SK-N-SH (cell line): ENCODE measurements around the gene AP3S1. TPM values are rescaled to one million over a fixed set of nuclear protein-coding genes. Genes with fewer than 3 reads are reported as not detected.

Source experiments
- CTCF ChIA-PET: fragments of 300-600, 350-600 bp; formaldehyde crosslinking; extraction: SDS; loops from one replicate; lab custom pipeline; 2021; lab: Yijun Ruan, JAX
- POLR2A ChIA-PET: fragments of 350-600 bp; sonication (Branson Sonifier 250); formaldehyde crosslinking; extraction: SDS; loops from one replicate; lab custom pipeline; 2020; ENCODE audit warnings: antibody characterized with exemption, inconsistent platforms; lab: Yijun Ruan, JAX
- DNase-seq: peaks from one replicate; pipeline ENCODE4 v3.0.0; 2012
- H2AFZ ChIP-seq: fragments of 200-600 bp; sonication (generic); 2 replicates; pipeline ENCODE4 v1.8.1; 2016; ENCODE audit warnings: antibody characterized with exemption, mild to moderate bottlenecking, low read depth
- H3F3A ChIP-seq: fragments of 200-600 bp; sonication (generic); replicated peaks from 2 replicates; pipeline ENCODE3; 2016; ENCODE audit warnings: antibody characterized with exemption, mild to moderate bottlenecking; ENCODE audit not compliant: insufficient read depth
- H3K27ac ChIP-seq, 2 experiments: fragments of 200-500 bp in 1 of 2; fragments of 200-600 bp in 1 of 2; sonication (Bioruptor generic) in 1 of 2; sonication (generic), shearing (Covaris generic) in 1 of 2; 2 replicates each; pipeline versions ENCODE4 v1.5.1 to v1.6.1; 2014 to 2016; ENCODE audit warnings: low read depth in 2 of 2, inconsistent platforms in 1 of 2, low read length in 1 of 2, mild to moderate bottlenecking in 1 of 2, mixed read lengths in 1 of 2
- H3K27me3 ChIP-seq: fragments of 200-600 bp; sonication (generic), shearing (Covaris generic); 2 replicates; pipeline ENCODE4 v1.6.1; 2016; ENCODE audit warnings: mixed run types; ENCODE audit not compliant: insufficient read depth
- H3K36me3 ChIP-seq, 2 experiments: fragments of 200-500 bp in 1 of 2; fragments of 200-600 bp in 1 of 2; sonication (Bioruptor generic) in 1 of 2; sonication (generic) in 1 of 2; replicated peaks in 1 of 2; 2 replicates each; pipeline versions ENCODE3 to v1.5.1; 2014 to 2016; ENCODE audit warnings: low read length in 1 of 2, mild to moderate bottlenecking in 1 of 2; ENCODE audit not compliant: insufficient read depth in 2 of 2, control insufficient read depth in 1 of 2
- H3K4me1 ChIP-seq, 2 experiments: fragments of 200-500 bp in 1 of 2; fragments of 200-600 bp in 1 of 2; sonication (Bioruptor generic) in 1 of 2; sonication (generic), shearing (Covaris generic) in 1 of 2; 2 replicates each; pipeline versions ENCODE4 v1.5.1 to v1.6.1; 2014 to 2016; ENCODE audit warnings: low read depth in 1 of 2, low read length in 1 of 2, mixed run types in 1 of 2; ENCODE audit not compliant: insufficient read depth in 2 of 2, control insufficient read depth in 1 of 2
- H3K4me2 ChIP-seq: fragments of 200-600 bp; sonication (generic), shearing (Covaris generic); 2 replicates; pipeline ENCODE4 v1.6.1; 2017; ENCODE audit warnings: mixed run types
- H3K4me3 ChIP-seq, 2 experiments: fragments of 200-500 bp in 1 of 2; fragments of 200-600 bp in 1 of 2; sonication (Bioruptor generic) in 1 of 2; sonication (generic), shearing (Covaris generic) in 1 of 2; 2 replicates each; pipeline versions ENCODE4 v1.5.1 to v1.8.1; 2014 to 2016; ENCODE audit warnings: low read depth in 2 of 2, inconsistent platforms in 1 of 2, low read length in 1 of 2, mild to moderate bottlenecking in 1 of 2, mixed read lengths in 1 of 2, moderate library complexity in 1 of 2
- H3K79me2 ChIP-seq: fragments of 200-600 bp; sonication (generic); 2 replicates; pipeline ENCODE4 v1.8.1; 2017; ENCODE audit warnings: mild to moderate bottlenecking; ENCODE audit not compliant: insufficient read depth
- H3K9ac ChIP-seq: fragments of 200-600 bp; sonication (generic); 2 replicates; pipeline ENCODE4 v1.6.1; 2017; ENCODE audit warnings: mixed run types
- H3K9me2 ChIP-seq: fragments of 200-600 bp; sonication (generic); 2 replicates; pipeline ENCODE4 v1.6.1; 2017; ENCODE audit warnings: mixed run types
- H3K9me3 ChIP-seq: fragments of 200-600 bp; sonication (generic); 2 replicates; pipeline ENCODE4 v1.6.1; 2017; ENCODE audit warnings: mixed run types, mild to moderate bottlenecking, moderate library complexity
- H4K20me1 ChIP-seq: fragments of 200-600 bp; sonication (generic); 2 replicates; pipeline ENCODE4 v1.6.1; 2017; ENCODE audit warnings: mild to moderate bottlenecking, mixed run types; ENCODE audit not compliant: insufficient read depth
- CHD2 ChIP-seq: fragments of 150-350 bp; IDR thresholded peaks from 2 replicates; pipeline ENCODE4 v1.6.1; 2018; ENCODE audit warnings: low read length; ENCODE audit not compliant: partially characterized antibody
- CTCF ChIP-seq: fragments of 200-600 bp; sonication (generic); IDR thresholded peaks from 2 replicates; pipeline ENCODE4 v1.6.1; 2017; ENCODE audit warnings: antibody characterized with exemption, mild to moderate bottlenecking, moderate library complexity
- ELF1 ChIP-seq: IDR thresholded peaks from 2 replicates; pipeline ENCODE4 v1.4.0; 2012
- EP300 ChIP-seq, 2 experiments: IDR thresholded peaks; 2 replicates each; pipeline versions ENCODE4 v1.4.0 to v1.6.1; 2012; ENCODE audit warnings: borderline replicate concordance in 1 of 2, low read depth in 1 of 2, low read length in 1 of 2
- FOXJ3 ChIP-seq: sonication (generic); formaldehyde crosslinking; IDR thresholded peaks from 2 replicates; pipeline ENCODE4 v1.5.1; 2020; ENCODE audit warnings: mild to moderate bottlenecking, missing genetic modification reagents
- FOXM1 ChIP-seq: IDR thresholded peaks from 2 replicates; pipeline ENCODE4 v1.4.0; 2012; ENCODE audit warnings: low read depth, mild to moderate bottlenecking
- IRF3 ChIP-seq: fragments of 150-350 bp; IDR thresholded peaks from 2 replicates; pipeline ENCODE4 v1.6.1; 2016; ENCODE audit warnings: mild to moderate bottlenecking, low read depth, low read length
- MXI1 ChIP-seq: IDR thresholded peaks from 2 replicates; pipeline ENCODE4 v1.6.1; 2012; ENCODE audit warnings: mild to moderate bottlenecking, low read depth, low read length, improper control_type of control experiment
- POLR2AphosphoS5 ChIP-seq: IDR thresholded peaks from 2 replicates; pipeline ENCODE4 v1.6.1; 2012; ENCODE audit warnings: low read depth, low read length
- REST ChIP-seq: IDR thresholded peaks from 2 replicates; pipeline ENCODE4 v1.6.1; 2012; ENCODE audit warnings: mild to moderate bottlenecking, low read depth, low read length, moderate library complexity
- SIN3A ChIP-seq: IDR thresholded peaks from 2 replicates; pipeline ENCODE4 v1.6.1; 2012; ENCODE audit warnings: low read depth, mild to moderate bottlenecking, low read length, moderate library complexity, borderline replicate concordance
- SMC3 ChIP-seq: IDR thresholded peaks from 2 replicates; pipeline ENCODE4 v1.6.1; 2012; ENCODE audit warnings: low read depth, low read length, improper control_type of control experiment
- TCF12 ChIP-seq: IDR thresholded peaks from 2 replicates; pipeline ENCODE4 v1.4.0; 2012
- YY1 ChIP-seq: IDR thresholded peaks from 2 replicates; pipeline ENCODE4 v1.4.0; 2012; ENCODE audit warnings: low read depth, mild to moderate bottlenecking
- WGBS: methylation state at CpG from one replicate; pipeline ENCODE4 v1.1.6; 2017; ENCODE audit warnings: low lambda C conversion rate; 5-methylcytosine and 5-hydroxymethylcytosine counted together
- polyA plus RNA-seq, 3 experiments: library from polyadenylated mRNA; depleted of rRNA; stranded (reverse); fragments of >200 nt; gene quantifications; 2 replicates each; pipeline ENCODE4 v1.2.3, GENCODE V29; 2012

The AP3S1 gene
- polyA plus RNA-seq, 1 of the 3 experiments (the other 2 are of a cell fraction) = 21.6 TPM

GRCh38 chr5:115842089-115842935 is 577 bp downstream of the AP3S1 start:
- H3K9me3 ChIP-seq = no peaks in the 10 kb centered on the region
- WGBS = under 1% methylated on average over 23 of the region's 68 CpGs

DNA sequence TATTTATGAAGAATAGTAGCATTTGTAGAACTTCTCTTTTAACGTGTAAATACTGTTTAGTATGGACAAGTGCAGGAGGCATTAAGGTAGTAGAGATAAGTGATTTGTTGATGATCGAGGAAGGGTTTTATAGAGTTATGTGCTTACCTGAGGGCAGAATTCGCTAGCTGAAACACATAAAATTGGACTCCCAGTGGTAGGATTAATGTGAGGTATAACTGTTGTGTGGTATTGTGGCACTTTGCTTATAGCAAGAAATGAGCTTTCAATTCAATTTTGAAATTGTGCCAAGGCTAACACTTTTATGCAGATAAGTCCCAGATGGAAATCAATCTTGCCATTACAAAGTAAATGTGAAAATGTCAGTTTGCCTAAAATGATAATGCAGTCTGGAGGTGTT is 1.2 kb downstream of the AP3S1 start:
- TF ChIP-seq REST (no peak), IRF3 (no peak), SMC3 (no peak), CHD2 (no peak), EP300 (IDR thresholded peaks at IDR 0.05; ENCODE audit: borderline replicate concordance in 1 of 2, low read depth in 1 of 2, low read length in 1 of 2) (no peak), SIN3A (no peak)
- TF ChIP-seq, all 33 proteins: peak for 0
- H4K20me1 ChIP-seq = peaks cover 51% of the 10 kb centered on the region
- H3K9me2 ChIP-seq = no peaks in the 10 kb centered on the region
- ChIA-PET CTCF (interaction anchor here (1.0 to 2.3 kb wide), 5 partner anchors 10 to 241 kb away, joined by 3 to 18 read pairs (median 3); no protein-coding TSS in a partner anchor), POLR2A (no interaction called here)
- peak overlapping the region; percentile 90 for H3K9ac ChIP-seq
- DNase-seq = no peak
- 14% methylated on average over 3 of the region's 3 CpGs for WGBS
- H3F3A ChIP-seq = peaks cover 9% of the 10 kb centered on the region
- no peaks in the 10 kb centered on the region for H3K9me3 ChIP-seq
- H3K27ac ChIP-seq = no peak overlapping the region; a peak in 1 of 4 replicates
- H3K4me2 ChIP-seq = peak overlapping the region; percentile 88
- H3K79me2 ChIP-seq = peaks cover 91% of the 10 kb centered on the region
- peak overlapping the region; percentile 95 for H2AFZ ChIP-seq
- no peaks in the 10 kb centered on the region for H3K27me3 ChIP-seq
- H3K4me1 ChIP-seq = peaks cover 9 to 21% of the 10 kb centered on the region in 2 experiments; a peak in 3 of 4 replicates
- H3K4me3 ChIP-seq = peak overlapping the region; percentile 87 to 89
- peaks cover under 1 to 4% of the 10 kb centered on the region in 2 experiments for H3K36me3 ChIP-seq

More at GRCh38 chr5:115842089-115842935, 577 bp downstream of the AP3S1 start:
- peak; percentile 90 for DNase-seq
- Histone ChIP-seq H2AFZ (peak overlapping the region; percentile 95), H3K36me3 (peaks cover 7 to 10% of the 10 kb centered on the region in 2 experiments), H3K4me3 (peak overlapping the region; percentile 87 to 89), H3K27me3 (no peaks in the 10 kb centered on the region), H4K20me1 (peaks cover 51% of the 10 kb centered on the region), H3K9ac (peak overlapping the region; percentile 90), H3K79me2 (peaks cover 91% of the 10 kb centered on the region), H3K4me2 (peak overlapping the region; percentile 88), H3K4me1 (peaks cover 9 to 21% of the 10 kb centered on the region in 2 experiments; a peak in 3 of 4 replicates), H3F3A (peaks cover 9% of the 10 kb centered on the region), H3K9me2 (no peaks in the 10 kb centered on the region), H3K27ac (peak overlapping the region; percentile 95 to 96)
- ChIA-PET CTCF (interaction anchor here (1.0 to 2.3 kb wide), 6 partner anchors 10 to 242 kb away, joined by 3 to 18 read pairs (median 4); no protein-coding TSS in a partner anchor), POLR2A (no interaction called here)
- TF ChIP-seq TCF12 (0 out of 2 replicates have a peak, but pooled peaks have one; percentile 4), FOXM1 (no peak), CTCF (peak; percentile 41), YY1 (no peak), FOXJ3 (CRISPR knock-in tag) (no peak), MXI1 (peak; percentile 24), POLR2AphosphoS5 (no peak), ELF1 (no peak), SIN3A (peak; percentile 80; the same call in 1 of the 2 replicates)
